ENCODE data around the gene CEP126.
"Not testable (repeated sequence)": the region's sequence is repeated elsewhere in the genome, so short reads cannot be mapped to it uniquely, and the experiment has no call there.

Gene CEP126

GRCh38 chr11:101964200-101964599 is 49.4 kb downstream of the CEP126 start:
- H3K4me3 Mint-ChIP-seq; DNase-seq; ATAC-seq; H3K27ac Mint-ChIP-seq; H3K36me3 Mint-ChIP-seq (ENCODE audit: low read depth); H3K4me1 Mint-ChIP-seq; H3K27me3 Mint-ChIP-seq; H3K9me3 Mint-ChIP-seq: not testable (repeated sequence)

- DNase-seq: no peak
- no peaks in the 10 kb centered on the region for H3K36me3 Mint-ChIP-seq (ENCODE audit: low read depth)
- no peaks in the 10 kb centered on the region for H3K4me1 Mint-ChIP-seq
- no peak overlapping the region for H3K27ac Mint-ChIP-seq
- peaks cover 11% of the 10 kb centered on the region for H3K9me3 Mint-ChIP-seq
- no peak for ATAC-seq
- no peak overlapping the region for H3K4me3 Mint-ChIP-seq
- H3K27me3 Mint-ChIP-seq: no peaks in the 10 kb centered on the region
Measured at GRCh38 chr11:101974255-101974654, 59.4 kb downstream of the CEP126 start.

DNA sequence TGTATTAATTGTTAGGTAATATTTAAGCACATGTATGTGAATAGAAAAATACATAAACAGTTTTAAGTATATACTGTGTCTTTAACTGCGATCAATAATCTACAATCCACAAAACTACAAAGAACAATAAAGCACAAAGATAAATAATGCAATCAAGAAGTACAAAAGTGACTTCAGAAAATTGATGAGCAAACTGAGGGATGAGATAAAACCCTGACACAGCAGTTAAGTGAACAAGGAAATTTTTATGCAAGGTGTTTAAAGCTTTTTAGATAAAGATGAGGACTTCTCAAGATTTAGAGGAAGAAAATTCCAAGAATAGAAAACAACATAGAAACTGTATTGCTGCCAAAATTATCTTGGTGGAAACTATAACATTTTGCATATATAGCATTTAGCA is 60.0 kb downstream of the CEP126 start:
- H3K9me3 Mint-ChIP-seq: peaks cover 11% of the 10 kb centered on the region
- no peaks in the 10 kb centered on the region for H3K4me1 Mint-ChIP-seq

DNA sequence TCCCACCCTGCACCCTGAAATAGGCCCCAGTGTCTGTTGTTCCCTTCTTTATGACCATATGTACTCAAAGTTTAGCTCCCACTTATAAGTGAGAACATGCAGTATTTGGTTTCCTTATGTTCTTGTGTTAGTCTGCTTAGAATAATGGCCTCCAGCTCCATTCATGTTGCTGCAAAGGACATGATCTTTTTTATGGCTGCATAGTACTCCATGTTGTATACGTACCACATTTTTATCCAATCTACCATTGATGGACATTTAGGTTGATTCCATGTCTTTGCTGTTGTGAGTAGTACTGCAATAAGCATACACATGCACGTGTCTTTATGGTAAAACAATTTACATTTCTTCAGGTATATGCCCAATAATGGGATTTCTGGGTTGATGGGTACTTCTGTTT is 60.9 kb downstream of the CEP126 start:
- no peak for ATAC-seq
- H3K27ac Mint-ChIP-seq: no peak overlapping the region
- no peak for DNase-seq
- no peak overlapping the region for H3K4me3 Mint-ChIP-seq
- H3K4me1 Mint-ChIP-seq: no peaks in the 10 kb centered on the region
- H3K9me3 Mint-ChIP-seq: peaks cover 11% of the 10 kb centered on the region
- H3K27me3 Mint-ChIP-seq: no peaks in the 10 kb centered on the region
- H3K36me3 Mint-ChIP-seq (ENCODE audit: low read depth): no peaks in the 10 kb centered on the region

More for the DNA sequence above, 60.0 kb downstream of the CEP126 start:
- Mint-ChIP-seq H3K27me3 (no peaks in the 10 kb centered on the region), H3K4me3 (no peak overlapping the region), H3K27ac (no peak overlapping the region), H3K36me3 (ENCODE audit: low read depth) (no peaks in the 10 kb centered on the region)
- ATAC-seq (no peak), DNase-seq (no peak)

GRCh38 chr11:101987370-101987769 is 72.6 kb downstream of the CEP126 start:
- no peak overlapping the region for H3K4me3 Mint-ChIP-seq
- H3K27ac Mint-ChIP-seq: no peak overlapping the region
- H3K4me1 Mint-ChIP-seq: no peaks in the 10 kb centered on the region
- no peak for DNase-seq
- H3K27me3 Mint-ChIP-seq: no peaks in the 10 kb centered on the region
- H3K9me3 Mint-ChIP-seq: no peaks in the 10 kb centered on the region
- ATAC-seq: no peak
- H3K36me3 Mint-ChIP-seq (ENCODE audit: low read depth): no peaks in the 10 kb centered on the region

GRCh38 chr11:101993172-101993571 is 78.4 kb downstream of the CEP126 start:
- Mint-ChIP-seq H3K27me3 (no peaks in the 10 kb centered on the region), H3K9me3 (no peaks in the 10 kb centered on the region), H3K36me3 (ENCODE audit: low read depth) (peaks cover 2% of the 10 kb centered on the region), H3K4me1 (no peaks in the 10 kb centered on the region), H3K4me3 (no peak overlapping the region), H3K27ac (no peak overlapping the region)
- ATAC-seq: no peak
- no peak for DNase-seq

GRCh38 chr11:101994052-101994469 is 79.3 kb downstream of the CEP126 start:
- H3K27ac Mint-ChIP-seq; H3K36me3 Mint-ChIP-seq (ENCODE audit: low read depth); H3K27me3 Mint-ChIP-seq; H3K4me3 Mint-ChIP-seq; H3K9me3 Mint-ChIP-seq; DNase-seq; ATAC-seq; H3K4me1 Mint-ChIP-seq: not testable (repeated sequence)

- DNase-seq: no peak
- Mint-ChIP-seq H3K27ac (no peak overlapping the region), H3K4me1 (no peaks in the 10 kb centered on the region), H3K36me3 (ENCODE audit: low read depth) (peaks cover 2% of the 10 kb centered on the region), H3K4me3 (no peak overlapping the region), H3K9me3 (no peaks in the 10 kb centered on the region), H3K27me3 (no peaks in the 10 kb centered on the region)
- no peak for ATAC-seq
Measured at GRCh38 chr11:101996111-101996510, 81.3 kb downstream of the CEP126 start.

DNA sequence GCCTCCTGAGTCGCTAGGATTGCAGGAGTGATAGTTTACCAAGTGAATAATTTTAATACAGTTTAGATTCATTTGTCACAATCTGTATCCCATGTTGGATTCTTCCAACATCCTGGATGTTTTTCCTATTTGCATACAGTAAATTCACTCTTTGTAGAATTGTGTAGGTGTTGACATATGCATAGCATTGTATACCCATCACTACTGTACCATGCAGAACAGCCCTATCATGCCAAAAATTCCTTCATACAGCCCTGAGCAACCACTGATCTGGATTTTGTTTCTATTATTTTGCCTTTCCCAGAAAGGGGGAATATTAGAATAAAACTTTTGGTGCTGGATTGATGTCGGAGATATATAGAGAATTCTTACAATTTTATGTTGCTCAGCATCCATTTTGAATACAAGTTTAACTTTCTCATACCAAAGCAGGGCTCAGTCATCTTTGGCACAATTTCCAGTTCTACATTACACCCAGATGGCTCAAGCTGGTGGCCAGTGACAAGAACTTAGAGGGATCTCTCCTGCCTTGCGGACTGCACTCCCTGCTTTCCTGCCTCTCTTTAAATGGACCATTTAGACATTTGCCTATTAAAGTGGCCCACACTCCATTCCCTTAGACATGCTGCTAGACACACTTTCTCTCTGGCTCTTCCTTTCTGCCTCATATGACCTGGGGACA is 87.0 kb downstream of the CEP126 start:
- Mint-ChIP-seq H3K27me3 (no peaks in the 10 kb centered on the region), H3K4me3 (no peak overlapping the region), H3K36me3 (ENCODE audit: low read depth) (no peaks in the 10 kb centered on the region), H3K9me3 (no peaks in the 10 kb centered on the region), H3K4me1 (no peaks in the 10 kb centered on the region), H3K27ac (no peak overlapping the region)
- DNase-seq: no peak
- no peak for ATAC-seq

DNA sequence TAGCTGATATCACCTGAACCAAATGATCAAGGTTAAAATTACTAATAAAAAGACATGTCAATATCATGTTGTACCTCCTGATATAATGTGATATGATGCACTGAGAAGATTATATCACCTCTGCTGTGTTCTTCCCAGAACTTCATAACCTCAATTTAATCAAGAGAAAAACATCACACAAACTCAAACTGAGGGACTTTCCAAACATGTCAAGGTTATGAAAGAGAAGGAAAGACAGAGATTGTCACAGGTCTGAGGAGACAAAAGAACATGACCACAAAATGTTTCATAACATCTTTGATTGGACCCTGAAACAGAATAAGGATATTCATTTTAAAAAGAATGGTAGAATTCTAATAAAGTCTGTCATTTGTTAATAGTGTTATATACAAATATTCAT is 89.4 kb downstream of the CEP126 start:
- H3K4me3 Mint-ChIP-seq: no peak overlapping the region
- no peak for ATAC-seq
- no peak for DNase-seq
- H3K9me3 Mint-ChIP-seq: no peaks in the 10 kb centered on the region
- no peaks in the 10 kb centered on the region for H3K36me3 Mint-ChIP-seq (ENCODE audit: low read depth)
- no peak overlapping the region for H3K27ac Mint-ChIP-seq
- H3K27me3 Mint-ChIP-seq: no peaks in the 10 kb centered on the region
- H3K4me1 Mint-ChIP-seq: no peaks in the 10 kb centered on the region

DNA sequence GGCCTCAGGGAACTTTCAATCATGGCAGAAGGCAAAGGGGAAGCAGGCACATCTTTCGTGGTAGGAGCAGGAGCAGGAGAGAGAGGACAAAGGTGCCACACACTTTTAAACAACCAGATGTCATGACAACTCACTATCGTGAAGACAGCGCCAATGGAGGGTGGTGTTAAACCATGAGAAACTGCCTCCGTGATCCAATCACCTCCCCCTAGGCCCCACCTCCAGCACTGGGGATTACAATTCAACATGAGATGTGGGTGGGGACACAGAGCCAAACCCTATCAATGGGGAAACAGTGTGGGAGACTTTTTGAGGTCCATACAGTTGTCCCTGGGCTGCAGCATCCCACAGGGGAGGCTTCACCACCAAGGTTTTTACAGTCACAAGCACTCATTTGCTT is 90.5 kb downstream of the CEP126 start:
- H3K27me3 Mint-ChIP-seq: peaks cover 7% of the 10 kb centered on the region

GRCh38 chr11:102006835-102007566 is 92.2 kb downstream of the CEP126 start:
- no peaks in the 10 kb centered on the region for H3K36me3 Mint-ChIP-seq (ENCODE audit: low read depth)
- no peak overlapping the region for H3K27ac Mint-ChIP-seq
- ATAC-seq: no peak
- DNase-seq: no peak
- no peak overlapping the region for H3K4me3 Mint-ChIP-seq
- peaks cover 9% of the 10 kb centered on the region for H3K27me3 Mint-ChIP-seq
- no peaks in the 10 kb centered on the region for H3K4me1 Mint-ChIP-seq
- H3K9me3 Mint-ChIP-seq: no peaks in the 10 kb centered on the region

More for the DNA sequence above, 90.5 kb downstream of the CEP126 start:
- Mint-ChIP-seq H3K9me3 (no peaks in the 10 kb centered on the region), H3K4me3 (no peak overlapping the region), H3K27ac (no peak overlapping the region), H3K4me1 (no peaks in the 10 kb centered on the region), H3K36me3 (ENCODE audit: low read depth) (no peaks in the 10 kb centered on the region)
- DNase-seq (no peak), ATAC-seq (no peak)

DNA sequence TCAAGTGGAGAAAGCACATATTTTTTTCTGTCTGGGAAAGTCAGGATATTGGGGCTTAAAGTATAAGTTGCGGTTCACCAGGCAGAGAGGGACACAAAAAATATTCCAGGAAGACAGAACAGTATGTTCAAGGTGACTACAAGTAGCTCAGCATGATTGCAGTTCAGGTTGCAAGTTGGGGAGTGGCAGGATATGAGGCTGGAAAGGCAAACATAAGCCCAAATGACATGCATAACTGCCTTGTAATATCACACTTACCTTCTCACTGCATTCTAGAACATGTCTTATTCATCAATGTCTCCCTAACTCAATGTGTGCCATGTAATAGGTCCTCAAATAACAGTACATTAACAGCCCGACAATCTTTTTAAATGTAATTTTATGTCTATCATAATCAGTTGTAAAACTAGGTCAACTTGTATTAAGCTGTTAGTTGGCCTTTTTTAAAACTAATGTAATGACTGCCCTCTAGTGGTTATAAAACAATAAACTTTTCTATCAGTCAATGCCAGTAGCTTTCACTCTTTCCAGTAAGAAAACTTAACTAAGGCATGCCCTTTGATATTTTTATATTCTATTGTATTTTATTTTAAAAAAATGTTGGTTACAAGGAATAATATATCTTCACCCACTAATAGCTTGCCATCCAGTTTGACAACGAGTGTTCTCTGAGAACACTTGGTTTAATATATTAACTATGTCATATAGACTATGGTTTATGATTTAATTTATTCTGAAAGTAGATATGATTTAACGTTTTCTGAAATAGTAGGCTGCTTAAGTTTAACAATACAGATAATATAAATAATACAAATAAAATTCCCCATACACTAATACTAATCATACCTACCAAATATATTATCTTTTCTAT is 93.0 kb downstream of the CEP126 start:
- ATAC-seq (no peak), DNase-seq (no peak)
- peaks cover 14% of the 10 kb centered on the region for H3K27me3 Mint-ChIP-seq
- H3K9me3 Mint-ChIP-seq: no peaks in the 10 kb centered on the region
- H3K4me1 Mint-ChIP-seq: no peaks in the 10 kb centered on the region
- no peak overlapping the region for H3K4me3 Mint-ChIP-seq
- H3K27ac Mint-ChIP-seq: no peak overlapping the region
- no peaks in the 10 kb centered on the region for H3K36me3 Mint-ChIP-seq (ENCODE audit: low read depth)

GRCh38 chr11:102010776-102011494 is 96.1 kb downstream of the CEP126 start:
- no peaks in the 10 kb centered on the region for H3K4me1 Mint-ChIP-seq
- ATAC-seq: no peak
- no peak overlapping the region for H3K27ac Mint-ChIP-seq
- H3K27me3 Mint-ChIP-seq: peaks cover 14% of the 10 kb centered on the region
- H3K4me3 Mint-ChIP-seq: no peak overlapping the region
- no peak for DNase-seq
- H3K36me3 Mint-ChIP-seq (ENCODE audit: low read depth): no peaks in the 10 kb centered on the region
- H3K9me3 Mint-ChIP-seq: no peaks in the 10 kb centered on the region

Data from activated naive CD8-positive, alpha-beta T cell treated with anti-CD3 and anti-CD28 coated beads, Interleukin-2, amount 50 U/mL, for 24 hours (primary cell).